ENCODE measurements around the gene UCK1.

GRCh38 chr9:131484051-131484445 is 47.0 kb downstream of the UCK1 start:
- TF ChIP-seq, protein P1, sequence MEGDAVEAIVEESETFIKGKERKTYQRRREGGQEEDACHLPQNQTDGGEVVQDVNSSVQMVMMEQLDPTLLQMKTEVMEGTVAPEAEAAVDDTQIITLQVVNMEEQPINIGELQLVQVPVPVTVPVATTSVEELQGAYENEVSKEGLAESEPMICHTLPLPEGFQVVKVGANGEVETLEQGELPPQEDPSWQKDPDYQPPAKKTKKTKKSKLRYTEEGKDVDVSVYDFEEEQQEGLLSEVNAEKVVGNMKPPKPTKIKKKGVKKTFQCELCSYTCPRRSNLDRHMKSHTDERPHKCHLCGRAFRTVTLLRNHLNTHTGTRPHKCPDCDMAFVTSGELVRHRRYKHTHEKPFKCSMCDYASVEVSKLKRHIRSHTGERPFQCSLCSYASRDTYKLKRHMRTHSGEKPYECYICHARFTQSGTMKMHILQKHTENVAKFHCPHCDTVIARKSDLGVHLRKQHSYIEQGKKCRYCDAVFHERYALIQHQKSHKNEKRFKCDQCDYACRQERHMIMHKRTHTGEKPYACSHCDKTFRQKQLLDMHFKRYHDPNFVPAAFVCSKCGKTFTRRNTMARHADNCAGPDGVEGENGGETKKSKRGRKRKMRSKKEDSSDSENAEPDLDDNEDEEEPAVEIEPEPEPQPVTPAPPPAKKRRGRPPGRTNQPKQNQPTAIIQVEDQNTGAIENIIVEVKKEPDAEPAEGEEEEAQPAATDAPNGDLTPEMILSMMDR (IDR thresholded peaks at IDR 0.05): no peak
- TF ChIP-seq POLR2A (IDR thresholded peaks at IDR 0.05): no peak

Data from lower leg skin (tissue), 3 donors.